Measurements from ENCODE around the gene CRABP1.

Gene CRABP1

GRCh38 chr15:78316283-78317083 lies 23.7 kb upstream of the CRABP1 start:
- no peak for DNase-seq (ENCODE audit: low read depth in 2 of 2)
- TF ChIP-seq CTCF (IDR thresholded peaks at IDR 0.05; ENCODE audit: low read depth, low read length): no peak
- H3K4me3 ChIP-seq (replicated peaks in 1 of 2; ENCODE audit: low read depth in 2 of 2, low read length in 2 of 2): no peak overlapping the region

- TF ChIP-seq CTCF (IDR thresholded peaks at IDR 0.05; ENCODE audit: low read depth, low read length): peak; percentile 23
- no peak overlapping the region for H3K4me3 ChIP-seq (replicated peaks in 1 of 2; ENCODE audit: low read depth in 2 of 2, low read length in 2 of 2)
- DNase-seq (ENCODE audit: low read depth in 2 of 2): peak; percentile 14 to 29
Observed at GRCh38 chr15:78317145-78317836, 22.9 kb upstream of the CRABP1 start.

GRCh38 chr15:78319588-78319987 lies 20.6 kb upstream of the CRABP1 start:
- TF ChIP-seq CTCF (IDR thresholded peaks at IDR 0.05; ENCODE audit: low read depth, low read length): no peak
- H3K4me3 ChIP-seq (replicated peaks in 1 of 2; ENCODE audit: low read depth in 2 of 2, low read length in 2 of 2): no peak overlapping the region
- no peak for DNase-seq (ENCODE audit: low read depth in 2 of 2)

GRCh38 chr15:78320183-78320582 lies 20.0 kb upstream of the CRABP1 start:
- no peak for DNase-seq (ENCODE audit: low read depth in 2 of 2)
- no peak for TF ChIP-seq CTCF (IDR thresholded peaks at IDR 0.05; ENCODE audit: low read depth, low read length)
- H3K4me3 ChIP-seq (replicated peaks in 1 of 2; ENCODE audit: low read depth in 2 of 2, low read length in 2 of 2): no peak overlapping the region

- TF ChIP-seq CTCF (IDR thresholded peaks at IDR 0.05; ENCODE audit: low read depth, low read length): no peak
- no peak overlapping the region for H3K4me3 ChIP-seq (replicated peaks in 1 of 2; ENCODE audit: low read depth in 2 of 2, low read length in 2 of 2)
- DNase-seq (ENCODE audit: low read depth in 2 of 2): no peak
Observed at GRCh38 chr15:78321041-78321570, 19.0 kb upstream of the CRABP1 start.

- no peak for TF ChIP-seq CTCF (IDR thresholded peaks at IDR 0.05; ENCODE audit: low read depth, low read length)
- no peak for DNase-seq (ENCODE audit: low read depth in 2 of 2)
- no peak overlapping the region for H3K4me3 ChIP-seq (replicated peaks in 1 of 2; ENCODE audit: low read depth in 2 of 2, low read length in 2 of 2)
Observed at GRCh38 chr15:78321786-78322185, 18.4 kb upstream of the CRABP1 start.

Data from cardiac fibroblast (primary cell).